ENCODE data around the gene WT1. TPM values are rescaled to one million over a fixed set of nuclear protein-coding genes. Genes with fewer than 3 reads are reported as not detected.

WT1 gene
- total and polyA plus RNA-seq, 2 of the 8 experiments (the other 6 are each of a cell fraction or from before 2014, with no cell fraction given) = 0.05 to 0.17 TPM

DNA sequence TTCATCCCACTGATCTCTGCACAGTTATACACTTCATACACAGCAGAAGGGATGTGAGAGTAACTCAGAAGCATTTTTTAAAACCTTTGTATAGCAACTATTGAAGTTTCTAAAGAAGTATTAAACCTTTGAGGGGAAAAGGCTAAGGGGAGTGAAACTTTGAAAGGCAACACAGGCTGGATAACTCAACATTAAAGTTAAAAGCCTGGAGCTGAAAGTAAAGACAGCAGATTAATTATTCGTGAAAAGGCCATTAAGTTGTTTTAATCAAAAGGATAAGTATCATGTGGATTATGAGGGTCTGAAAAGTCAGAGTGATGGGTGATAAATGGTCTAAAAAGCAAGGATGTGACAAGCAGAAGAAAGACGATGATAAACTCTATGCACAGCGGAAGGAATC, 17.5 kb downstream of the WT1 start:
- Histone ChIP-seq H3K4ac (replicated peaks; ENCODE audit: insufficient read length, low read depth, low read length) (no peak overlapping the region), H2BK20ac (ENCODE audit: low read length) (no peak overlapping the region), H2BK120ac (replicated peaks; ENCODE audit: low read depth, low read length) (no peak overlapping the region), H4K20me1 (replicated peaks in 1 of 2; ENCODE audit: control insufficient read depth in 1 of 2, insufficient read depth in 2 of 2, low read length in 2 of 2) (no peaks in the 10 kb centered on the region), H2AK5ac (ENCODE audit: low read depth, low read length) (no peak overlapping the region), H4K91ac (replicated peaks; ENCODE audit: insufficient read length, low read length) (no peak overlapping the region), H3K14ac (ENCODE audit: insufficient read length) (no peak overlapping the region), H3K23ac (ENCODE audit: insufficient read length) (no peak overlapping the region), H4K5ac (ENCODE audit: insufficient read length, low read depth, low read length) (no peak overlapping the region), H3K79me2 (ENCODE audit: control insufficient read depth in 1 of 2, insufficient read depth in 2 of 2, low read length in 2 of 2) (no peaks in the 10 kb centered on the region), H2BK15ac (ENCODE audit: low read length) (no peak overlapping the region), H3K23me2 (ENCODE audit: low read depth, low read length) (no peaks in the 10 kb centered on the region), H3K27me3 (replicated peaks in 1 of 4; ENCODE audit: control insufficient read depth in 3 of 4, extremely low read depth in 1 of 4, insufficient read depth in 3 of 4, low read length in 3 of 4) (no peaks in the 10 kb centered on the region), H3K4me1 (replicated peaks in 1 of 4; ENCODE audit: control insufficient read depth in 3 of 4, insufficient read depth in 4 of 4, low read length in 3 of 4) (peaks cover 0 to 9% (median 1%) of the 10 kb centered on the region in 4 experiments; a peak in 4 of 7 replicates), H4K8ac (ENCODE audit: extremely low read depth, insufficient read depth, low read length) (no peak overlapping the region), H3K18ac (ENCODE audit: extremely low read depth, low read length) (no peak overlapping the region), H2BK5ac (ENCODE audit: low read depth, low read length) (no peak overlapping the region), H3K56ac (replicated peaks; ENCODE audit: insufficient read length, low read depth, low read length) (no peak overlapping the region), H3K4me3 (ENCODE audit: extremely low read depth in 1 of 4, insufficient read depth in 2 of 4, low read depth in 3 of 4, low read length in 4 of 4) (no peak overlapping the region), H3K9me3 (ENCODE audit: insufficient read depth in 2 of 2, low read depth in 1 of 2, low read length in 1 of 2) (no peaks in the 10 kb centered on the region), H3K4me2 (ENCODE audit: insufficient read depth in 1 of 2, low read depth in 2 of 2, low read length in 2 of 2) (no peak overlapping the region), H3K27ac (ENCODE audit: low read depth, low read length) (no peak overlapping the region), H2BK12ac (ENCODE audit: low read depth, low read length) (no peak overlapping the region), H3K36me3 (ENCODE audit: control insufficient read depth in 2 of 4, insufficient read depth in 4 of 4, low read length in 3 of 4) (no peaks in the 10 kb centered on the region), H3K9ac (replicated peaks in 1 of 4; ENCODE audit: extremely low read depth in 1 of 4, low read depth in 3 of 4, low read length in 3 of 4) (no peak overlapping the region), H3K79me1 (ENCODE audit: low read depth, low read length) (no peaks in the 10 kb centered on the region), H2AFZ (ENCODE audit: low read length) (no peak overlapping the region)
- ChIA-PET POLR2A (ENCODE audit: partially characterized antibody) (interaction anchor here (0.6 to 0.7 kb wide), 2 partner anchors 8 to 167 kb away, joined by 3 read pairs; no protein-coding TSS in a partner anchor), CTCF (ENCODE audit: partially characterized antibody) (interaction anchor here (0.7 to 1.2 kb wide), 3 partner anchors 16 to 44 kb away, joined by 3 read pairs; no protein-coding TSS in a partner anchor)
- WGBS, 2 experiments (ENCODE audit: extremely low coverage in 1 of 2, insufficient coverage in 1 of 2, insufficient read length in 1 of 2, insufficient replicate concordance in 2 of 2, low coverage in 1 of 2, low lambda C conversion rate in 2 of 2, missing lambda C conversion rate in 1 of 2) = 82% methylated on average over 3 of the region's 3 CpGs; no CpG with 5 or more reads in 1 of the 2 experiments
- no peak for TF ChIP-seq NANOG (IDR thresholded peaks at IDR 0.05; ENCODE audit: insufficient read depth, low read depth, low read length, poor library complexity, severe bottlenecking)
- DNase-seq (ENCODE audit: low read depth in 1 of 2, low spot score in 2 of 2) = no peak
- no peak for FAIRE-seq

All from H1 (cell line).